A204.1 (cell line): ENCODE results near the gene VDR.

Source experiments
- FAIRE-seq: peaks from 2 replicates; lab custom pipeline; 2012; peaks lifted over from hg19 to GRCh38; lab: Jason Lieb, UNC

Gene VDR

DNA sequence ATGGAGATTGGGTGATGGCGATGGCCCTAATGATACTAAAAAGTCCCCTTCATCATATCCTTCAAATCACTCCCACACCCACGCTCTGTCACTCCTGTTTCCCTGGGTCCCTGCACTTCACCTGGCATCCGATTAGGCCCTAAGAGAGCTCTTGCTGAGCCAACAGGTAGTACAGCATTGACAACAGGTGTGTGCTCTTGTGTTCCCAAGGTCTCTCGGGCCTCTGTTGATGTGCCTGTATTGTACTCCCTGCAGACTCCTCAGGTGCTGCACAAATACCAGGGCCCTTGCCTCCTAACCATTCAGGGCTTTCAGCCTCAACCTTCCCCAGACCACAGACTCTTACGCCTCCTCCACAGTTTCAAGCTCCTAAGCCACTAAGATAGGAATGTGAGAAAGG is 25.8 kb upstream of the VDR start:
- FAIRE-seq = no peak

DNA sequence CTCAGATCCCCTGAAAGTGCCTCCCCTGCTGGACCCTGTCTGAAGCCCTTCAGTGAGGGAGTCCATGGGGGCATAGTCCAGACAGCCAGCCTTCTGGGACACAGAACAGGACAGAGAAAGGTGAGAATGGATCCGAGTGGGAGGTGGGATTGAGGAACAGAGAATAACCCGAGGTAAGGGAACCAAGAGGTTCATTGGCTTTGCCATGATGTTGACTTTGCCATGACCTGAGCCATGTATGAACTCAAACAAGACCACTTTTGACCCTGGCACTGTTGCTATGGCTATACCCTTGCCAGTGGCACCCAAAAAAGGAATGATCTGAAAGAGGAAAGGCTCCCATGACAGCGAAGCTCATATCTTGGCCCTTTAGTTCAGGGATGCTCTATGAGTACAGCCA is 22.6 kb upstream of the VDR start:
- FAIRE-seq = no peak

DNA sequence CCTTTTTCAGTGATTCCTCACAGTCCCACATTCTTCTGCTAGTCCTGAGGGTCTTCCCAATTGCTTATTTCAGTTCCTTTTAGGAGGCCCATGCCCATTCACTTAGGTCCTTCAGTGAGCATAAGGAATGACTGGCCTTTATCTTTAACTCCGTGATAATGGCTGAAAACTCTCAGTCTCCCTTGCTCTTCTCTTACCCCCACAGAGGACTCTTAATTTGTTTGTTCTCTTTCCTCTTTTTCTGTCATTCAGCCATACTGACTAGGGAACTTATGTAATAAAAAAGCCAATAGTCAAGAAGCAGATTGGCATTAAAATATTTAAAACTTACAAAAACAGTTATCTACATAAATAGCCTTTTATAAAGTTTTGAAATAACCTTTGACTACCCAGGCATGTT is 17.1 kb upstream of the VDR start:
- FAIRE-seq = no peak

DNA sequence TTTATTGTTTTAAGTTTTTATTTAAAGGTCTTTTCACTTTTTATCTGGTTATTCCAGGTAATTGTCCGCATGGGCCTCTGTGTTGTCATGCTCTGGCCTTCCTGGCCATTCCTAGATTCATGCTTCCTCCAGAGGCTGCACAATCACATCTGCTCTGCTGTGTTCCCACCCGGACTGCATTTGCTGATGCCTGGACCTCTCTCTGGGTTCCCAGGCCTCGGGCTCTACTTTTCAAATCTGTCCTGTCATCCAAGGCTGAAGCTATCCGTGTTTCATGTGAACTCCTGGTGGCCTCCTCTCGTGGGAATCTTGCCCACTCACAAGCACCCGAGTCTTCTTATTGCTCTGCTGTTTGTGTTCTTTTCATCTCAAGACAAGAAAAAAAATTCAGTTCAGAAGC is 16.1 kb upstream of the VDR start:
- FAIRE-seq = no peak

DNA sequence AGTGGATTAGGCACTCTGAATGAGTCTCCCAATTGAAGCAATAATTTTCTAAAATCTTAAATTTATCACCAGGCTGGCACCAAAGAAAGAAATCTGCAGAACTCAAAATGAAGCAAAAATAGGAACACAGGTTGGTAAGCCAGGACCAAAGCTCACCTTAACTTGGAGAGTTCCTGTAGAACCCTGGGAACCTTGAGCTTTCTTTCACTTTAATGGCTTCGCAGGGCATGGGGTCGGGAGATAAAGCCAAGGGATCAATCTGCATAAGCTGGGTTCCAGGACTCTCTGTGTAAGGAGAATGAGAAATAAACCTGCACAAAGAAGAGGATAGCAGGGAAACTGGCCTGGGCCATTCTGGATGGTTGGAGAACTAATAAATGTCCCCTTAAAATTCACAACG is 8.3 kb upstream of the VDR start:
- FAIRE-seq = no peak

DNA sequence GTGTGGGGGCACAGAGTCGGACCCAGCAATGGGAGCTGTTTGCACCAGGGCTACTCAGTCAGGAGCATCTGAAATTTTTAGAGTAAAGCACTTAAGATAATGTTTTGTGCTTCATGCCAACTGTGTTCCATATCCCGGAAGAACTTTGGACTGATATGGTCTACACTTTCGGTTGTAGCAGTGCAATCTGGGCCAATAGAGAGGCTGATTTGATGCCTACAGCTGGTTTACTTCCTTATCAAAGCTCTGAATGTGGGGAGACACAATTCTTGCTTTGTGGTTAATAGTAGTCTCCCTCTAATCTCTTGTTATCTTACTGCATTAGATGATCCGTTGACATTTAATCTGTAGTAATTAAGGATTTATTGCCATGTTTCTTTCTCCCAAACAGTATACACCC is 7.8 kb upstream of the VDR start:
- no peak for FAIRE-seq

DNA sequence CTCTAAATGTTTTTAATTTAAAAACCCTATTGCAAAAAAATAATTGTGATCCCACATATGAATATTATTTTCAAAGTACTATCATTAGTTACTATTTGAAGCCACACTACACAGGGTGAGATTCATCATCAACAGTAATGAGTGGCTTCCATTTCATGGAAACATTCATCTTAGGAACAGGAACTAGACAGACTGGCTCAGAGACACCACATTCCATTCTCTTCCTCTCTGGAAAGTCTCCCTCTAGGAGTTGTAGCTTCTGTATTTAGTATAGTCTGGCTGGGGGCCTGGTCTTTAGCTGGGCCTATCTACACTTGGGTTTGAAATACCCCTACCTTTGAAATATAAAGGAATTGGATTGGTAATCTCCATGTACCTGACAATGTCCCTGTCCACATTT is 6.2 kb upstream of the VDR start:
- no peak for FAIRE-seq

DNA sequence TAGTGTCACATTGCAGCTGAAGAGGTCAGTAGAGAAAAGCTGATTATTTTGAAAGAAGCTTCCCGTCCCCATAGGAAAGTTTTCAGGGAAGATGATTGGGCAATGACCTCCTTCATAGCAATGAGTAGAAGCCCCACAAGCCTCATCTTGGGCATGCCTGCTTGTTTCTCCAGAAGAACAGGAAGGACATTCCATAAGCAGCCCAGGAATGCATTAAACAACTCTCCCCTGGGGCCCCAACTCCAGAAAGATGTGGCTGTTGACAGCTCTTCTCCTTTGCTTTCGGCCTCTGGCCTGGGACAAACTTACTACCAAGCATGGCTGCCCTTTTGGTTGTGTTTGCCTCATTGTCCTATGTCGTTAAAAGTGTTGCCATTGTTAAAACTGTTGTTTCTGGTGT is 5.7 kb upstream of the VDR start:
- FAIRE-seq = no peak

DNA sequence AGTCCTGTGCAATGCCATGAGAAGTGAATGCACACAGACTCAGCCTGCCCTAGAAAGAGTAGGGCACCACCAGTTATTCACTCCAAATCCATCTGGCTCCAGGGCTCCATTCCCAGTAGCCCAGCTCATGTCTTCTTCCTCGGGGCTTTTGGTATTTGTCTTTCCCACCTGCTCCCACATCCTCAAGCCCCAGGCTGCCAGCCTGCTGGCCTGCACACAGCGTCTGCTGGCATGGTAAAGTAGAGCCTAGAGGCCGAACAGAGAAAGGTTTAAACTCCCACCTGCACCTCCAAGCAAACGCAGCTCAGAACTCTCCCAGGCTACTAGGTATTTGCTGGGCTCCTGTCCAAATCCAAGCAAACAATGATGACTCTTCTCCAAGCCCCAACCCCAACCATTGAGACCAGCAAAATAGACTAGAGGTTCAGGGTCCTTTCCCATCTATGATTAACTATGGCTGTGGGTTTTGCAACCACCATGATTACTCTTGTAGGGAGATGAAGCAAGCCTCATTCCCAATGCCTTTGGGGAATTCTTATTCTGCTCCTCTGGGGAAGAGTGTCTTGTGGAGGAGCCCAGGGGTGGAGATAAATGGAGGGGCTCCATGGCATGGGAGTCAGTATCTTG is 5.2 kb upstream of the VDR start:
- no peak for FAIRE-seq

DNA sequence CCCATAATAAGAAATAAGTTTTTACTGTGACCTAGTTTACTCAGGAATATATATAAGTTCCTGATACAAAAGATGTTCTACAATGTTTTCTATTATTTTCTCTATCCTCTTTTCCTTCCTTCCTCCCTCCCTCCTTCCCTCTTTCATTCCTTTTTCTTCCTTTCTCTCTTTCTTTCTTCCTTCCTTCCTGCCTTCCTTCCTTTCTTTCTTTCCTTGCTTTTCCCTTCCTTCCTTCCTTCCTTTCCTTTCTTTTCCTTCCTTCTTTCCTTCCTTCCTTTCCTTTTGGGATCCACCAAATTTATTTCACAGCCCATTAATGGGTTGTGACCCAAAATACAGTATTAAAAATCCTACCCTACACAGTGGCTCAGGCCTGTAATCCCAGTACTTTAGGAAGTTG is 3.9 kb upstream of the VDR start:
- no peak for FAIRE-seq

DNA sequence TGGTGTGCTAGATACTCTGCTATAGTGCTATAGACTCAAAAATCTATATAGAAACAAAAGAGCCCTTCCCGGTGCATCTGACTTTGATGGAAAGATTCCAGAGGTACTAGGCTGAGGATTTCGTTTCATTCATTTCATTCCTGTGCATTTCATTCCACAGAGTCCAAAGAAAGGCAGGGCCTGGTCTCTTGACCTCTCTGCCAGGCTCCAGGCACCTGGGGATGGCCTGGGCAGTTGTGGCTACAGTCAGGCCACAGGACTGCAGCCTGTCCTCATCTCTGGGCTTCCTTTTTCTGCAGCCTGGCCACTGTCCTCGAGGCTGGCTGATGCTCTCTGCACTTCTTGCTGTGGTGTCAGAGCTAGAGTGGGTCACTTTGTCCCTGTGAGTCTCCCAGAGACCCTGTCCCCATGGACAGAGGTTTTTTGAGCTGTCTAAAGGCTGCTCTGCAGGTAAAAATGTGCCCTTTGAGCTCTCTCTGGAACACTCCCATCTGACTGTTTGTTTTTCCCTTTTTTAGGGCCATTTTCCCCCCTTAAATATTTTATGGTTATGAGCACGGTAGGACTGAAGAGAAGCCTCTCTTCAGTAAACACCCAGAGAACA is 3.2 kb upstream of the VDR start:
- FAIRE-seq = no peak

DNA sequence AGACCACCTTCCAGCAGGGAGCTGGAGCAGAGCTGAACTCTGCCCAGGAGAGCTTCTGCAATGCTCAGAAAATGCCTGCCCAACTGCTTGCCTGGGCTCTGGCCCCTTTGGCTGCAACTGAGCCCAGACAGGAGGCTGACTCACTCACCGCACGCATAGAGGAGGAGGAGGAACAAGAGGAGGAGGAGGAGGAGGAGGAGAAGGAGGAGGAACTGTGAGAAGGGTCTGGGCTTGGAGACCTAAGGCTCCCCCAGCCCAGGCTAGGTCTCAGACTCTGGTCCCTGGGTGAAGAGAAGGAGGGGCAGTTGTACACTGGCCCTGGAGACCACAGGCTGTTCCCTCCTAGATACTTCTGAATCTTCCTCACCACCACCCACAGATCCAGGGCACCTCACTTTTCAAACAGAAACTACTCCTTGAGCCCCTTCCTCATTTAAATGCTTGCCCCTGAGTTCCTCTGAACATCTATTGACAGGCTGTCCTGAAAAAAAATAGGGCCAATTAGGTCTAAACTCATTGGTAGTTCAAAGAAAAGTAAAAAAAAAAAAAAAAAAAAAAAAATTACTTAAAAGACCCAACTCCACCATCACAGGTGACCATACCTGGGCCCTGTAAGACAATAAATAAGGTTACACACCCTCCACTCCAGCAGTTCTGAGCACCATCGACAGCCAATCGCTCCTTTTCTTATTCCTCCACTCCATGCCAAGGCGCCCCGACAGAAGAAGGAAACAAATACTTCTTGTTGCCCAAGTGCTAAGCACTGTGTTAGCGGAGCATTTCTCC is 674 bp downstream of the VDR start:
- no peak for FAIRE-seq

DNA sequence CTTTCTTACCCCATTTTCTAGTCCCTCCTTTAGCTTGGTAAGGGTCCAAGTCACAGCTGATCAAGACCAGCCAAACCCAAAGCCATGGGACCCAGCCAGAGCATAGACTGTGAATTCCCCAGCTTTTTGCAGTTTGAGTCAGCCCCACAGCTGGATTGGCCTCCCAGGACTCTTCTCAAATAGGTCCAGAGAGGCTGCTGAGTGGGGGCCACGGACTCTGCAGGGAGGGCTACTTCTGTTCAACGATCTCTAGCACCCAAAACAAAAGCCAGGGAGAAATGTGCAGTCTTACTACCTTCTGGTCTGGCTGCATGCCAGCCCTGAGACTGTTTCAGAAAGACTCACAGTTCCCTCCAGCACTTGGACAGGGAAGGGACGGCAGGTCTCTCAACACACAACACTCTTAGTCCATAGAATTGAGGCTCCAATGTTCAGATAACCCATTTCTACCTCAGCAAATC is 1.6 kb downstream of the VDR start:
- no peak for FAIRE-seq

DNA sequence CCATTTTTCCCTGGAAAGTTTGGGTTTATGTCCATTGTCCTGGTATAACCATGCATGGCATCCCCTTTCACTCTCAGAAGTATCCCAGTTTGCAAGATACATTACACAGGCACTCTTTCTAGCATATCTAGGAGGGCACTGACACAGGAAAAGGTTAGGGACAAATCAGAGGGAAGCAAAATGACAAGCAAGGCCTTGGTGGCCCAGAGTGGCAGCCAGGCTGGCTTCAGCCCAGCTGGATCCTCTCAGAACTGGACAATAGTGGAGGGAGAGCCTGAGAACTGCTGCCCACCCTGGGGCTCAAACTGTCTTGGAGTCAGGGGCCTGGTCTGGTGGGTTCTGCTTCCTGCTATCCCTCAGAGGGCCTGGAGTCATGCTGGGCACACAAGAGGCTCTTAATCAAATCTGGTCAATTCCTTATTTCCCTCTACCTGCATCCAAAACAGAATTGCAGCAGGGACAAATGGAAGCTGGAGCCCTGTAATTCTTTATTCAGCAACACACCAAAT is 2.6 kb downstream of the VDR start:
- FAIRE-seq = no peak

DNA sequence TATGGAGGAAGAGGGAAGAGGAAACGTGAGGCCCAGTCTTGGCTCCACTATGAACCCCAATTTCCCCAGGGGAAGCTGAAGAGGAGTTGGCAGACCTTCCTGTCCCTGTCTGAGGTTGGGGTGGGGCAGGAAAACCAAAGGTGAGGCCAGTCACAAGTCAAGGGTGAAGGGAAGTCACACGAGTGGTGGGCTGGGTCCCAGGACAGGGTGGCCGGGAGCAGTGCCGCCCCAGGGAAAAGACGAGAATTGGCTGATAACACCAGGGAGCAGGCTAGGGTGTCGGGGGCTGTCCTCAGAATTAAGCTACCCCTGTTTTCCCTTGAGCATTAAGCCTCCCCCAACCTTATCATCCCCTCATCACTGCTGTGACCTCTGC is 3.1 kb downstream of the VDR start:
- no peak for FAIRE-seq

DNA sequence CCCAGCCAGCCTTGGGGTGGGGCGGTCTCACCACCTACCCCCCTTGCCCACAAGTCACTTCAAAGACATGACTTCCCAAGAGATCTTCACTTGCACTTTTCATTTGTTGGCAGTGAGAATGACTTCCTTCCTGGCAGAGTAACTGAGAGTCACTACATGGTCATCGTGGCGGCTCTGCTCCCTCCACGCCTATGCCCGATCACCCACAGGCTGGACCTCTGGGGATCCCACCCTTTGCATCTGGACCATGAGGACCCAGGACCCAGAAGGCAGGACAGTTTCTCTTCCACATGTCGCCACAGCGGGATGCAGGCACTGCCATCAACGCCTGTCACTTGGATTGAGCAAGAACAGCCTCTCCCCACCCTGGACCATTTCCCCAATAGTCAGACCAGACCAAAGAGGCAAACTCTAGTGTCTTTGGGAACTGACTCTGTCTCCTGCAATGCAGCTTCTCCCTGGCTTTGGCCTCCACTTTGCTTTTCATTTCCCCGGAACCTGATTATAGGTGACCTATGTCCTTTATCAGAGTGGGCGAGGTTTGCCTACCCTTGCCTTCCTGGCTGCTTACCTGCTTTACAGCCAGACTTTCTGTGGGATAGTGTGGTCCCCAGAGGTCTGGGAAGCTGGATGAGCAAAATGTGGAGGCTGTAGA is 3.6 kb downstream of the VDR start:
- FAIRE-seq = no peak

DNA sequence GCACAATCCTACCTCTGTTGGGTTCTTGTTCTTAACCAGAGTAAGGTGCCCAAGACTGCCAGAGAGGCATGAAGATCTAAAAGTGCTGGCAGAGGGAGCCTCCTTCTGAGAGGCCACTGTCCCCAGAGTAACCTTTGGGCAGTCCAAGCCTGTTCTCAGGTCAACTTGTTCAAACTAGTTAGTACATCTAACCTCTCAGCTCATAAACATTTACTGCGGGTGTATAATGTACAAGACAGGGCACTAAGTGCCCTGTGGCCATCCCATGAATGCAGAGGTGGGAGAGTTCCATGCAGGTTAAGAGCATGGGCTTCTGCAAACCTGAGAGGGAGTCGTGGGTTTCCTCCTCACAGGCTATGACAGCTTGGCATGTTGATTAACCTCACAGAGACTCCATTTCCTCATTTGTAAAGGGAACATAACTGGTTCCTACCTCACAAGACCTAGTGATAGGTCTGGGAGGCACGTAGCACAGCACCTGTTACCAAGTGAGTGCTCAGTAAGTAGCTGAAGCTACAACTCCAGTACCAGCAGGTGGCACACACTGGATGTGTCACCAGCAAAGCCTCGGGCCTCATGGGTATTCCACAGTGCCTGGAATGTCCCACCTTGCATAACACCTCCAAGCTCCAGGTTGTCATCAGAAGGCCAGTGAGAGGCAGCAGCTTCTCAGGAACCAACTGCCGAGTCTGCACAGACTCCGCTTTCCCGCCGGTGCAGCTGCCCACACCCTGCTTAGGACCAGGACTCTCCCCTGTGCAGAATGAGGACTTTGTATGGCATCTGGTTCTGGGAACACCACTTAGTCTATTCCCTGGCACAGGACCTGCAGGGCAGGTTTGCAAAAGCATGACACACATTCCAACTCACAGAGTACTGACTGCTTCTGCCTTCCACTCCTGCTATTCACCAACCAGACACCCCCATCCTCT is 4.4 kb downstream of the VDR start:
- no peak for FAIRE-seq

DNA sequence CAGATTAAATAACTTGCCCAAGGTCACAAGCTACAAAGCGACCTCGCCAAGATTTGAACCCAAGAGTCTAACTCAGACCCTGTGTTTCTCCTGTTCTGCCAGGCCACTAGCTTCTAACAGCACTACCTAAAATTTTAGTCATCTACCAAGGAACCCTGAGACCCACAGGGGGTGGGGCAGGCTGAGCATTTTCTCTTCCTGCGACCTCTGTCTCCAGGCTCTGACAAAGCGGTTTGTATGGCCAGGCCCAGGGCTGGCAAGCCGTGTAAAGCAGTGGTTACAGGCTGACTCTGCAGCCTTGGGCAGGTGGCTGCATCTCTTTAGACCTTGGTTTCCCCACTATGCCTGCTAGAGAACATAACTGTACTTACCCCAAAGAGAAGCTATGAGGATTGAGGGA is 5.3 kb downstream of the VDR start:
- FAIRE-seq = no peak

DNA sequence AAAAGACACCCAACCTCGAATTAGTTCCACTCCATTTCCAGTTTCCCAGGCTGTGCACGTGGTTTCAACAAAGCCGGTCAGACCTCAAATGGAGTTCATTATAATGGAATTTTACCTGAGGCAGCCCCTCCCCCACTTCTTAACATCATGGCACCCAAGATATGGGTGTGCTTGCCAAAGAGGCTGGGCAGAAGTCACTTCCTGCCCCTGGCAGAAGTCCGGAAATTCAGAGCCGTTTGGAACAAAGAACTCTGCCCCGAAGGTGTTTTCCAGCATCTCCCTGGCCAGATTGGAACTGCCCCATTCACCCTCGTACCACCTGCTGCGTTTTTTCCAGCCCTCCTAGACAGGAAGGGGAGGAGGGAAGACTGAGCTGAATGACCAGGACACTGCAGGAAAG is 8.2 kb downstream of the VDR start:
- FAIRE-seq = no peak

DNA sequence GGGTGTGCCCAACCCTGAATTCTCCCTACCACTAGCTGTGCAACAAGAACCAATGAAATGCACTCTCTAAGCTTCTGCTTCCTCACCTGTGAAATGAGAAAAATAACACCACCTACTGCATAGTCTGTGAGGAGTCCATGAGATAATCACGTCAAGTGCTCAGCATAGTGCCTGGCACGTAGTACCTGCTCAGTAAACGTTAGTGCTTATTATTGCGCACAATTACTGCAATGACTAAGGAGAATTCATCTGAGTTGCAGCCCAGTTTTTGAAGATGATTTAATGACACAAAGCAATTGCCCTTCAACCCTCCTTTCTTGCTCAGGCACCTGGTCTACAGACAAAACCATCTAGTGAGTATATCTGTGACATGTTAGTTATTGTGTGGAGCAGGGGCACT is 8.8 kb downstream of the VDR start:
- FAIRE-seq = no peak

DNA sequence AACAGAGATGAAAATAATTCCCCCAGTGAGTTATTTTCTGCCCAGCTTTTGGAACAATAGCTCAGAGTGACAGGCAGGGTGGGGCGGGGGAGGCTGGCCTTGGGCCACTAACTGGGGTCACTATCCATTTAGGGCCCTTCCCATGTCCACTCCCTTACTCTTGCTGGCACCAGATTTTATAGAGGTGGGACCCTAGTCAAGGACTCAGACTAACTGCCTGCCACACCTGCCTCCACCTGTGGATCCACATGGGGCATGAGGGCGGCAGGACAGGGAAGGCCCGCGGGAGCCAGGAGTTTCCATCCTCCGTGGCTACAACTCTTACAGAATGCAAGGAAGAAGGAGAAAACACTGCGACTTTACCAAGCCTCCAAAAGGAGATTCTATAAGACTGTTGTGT is 10.1 kb downstream of the VDR start:
- FAIRE-seq = no peak

DNA sequence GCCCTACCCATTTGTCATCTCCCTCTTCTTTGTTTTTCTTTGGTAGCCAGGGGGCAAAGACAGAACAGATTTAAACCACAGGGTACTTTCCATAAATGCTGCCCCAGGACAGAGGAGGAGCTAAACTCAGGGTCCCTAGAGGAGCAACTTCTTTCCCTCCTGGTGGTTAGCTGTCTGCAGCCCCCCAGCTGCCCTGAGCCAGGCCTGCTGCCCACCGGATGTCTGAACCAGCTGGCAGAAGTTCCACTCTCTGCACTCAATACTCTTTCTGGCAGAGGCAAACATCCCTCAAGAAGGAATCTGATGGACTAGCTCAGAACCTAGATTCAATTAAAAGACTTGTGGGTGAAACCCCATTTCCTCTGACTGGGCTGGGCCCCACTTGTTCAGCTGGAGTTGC is 10.7 kb downstream of the VDR start:
- no peak for FAIRE-seq
